Inferior parietal cortex (tissue), 1 donor: ENCODE measurements around the gene DRICH1.
"Not testable (repeated sequence)": the region's sequence is repeated elsewhere in the genome, so short reads cannot be mapped to it uniquely, and the experiment has no call there.

ENCODE experiments used
- DNase-seq: peaks from one replicate; pipeline ENCODE4 v3.0.0-alpha.2; 2016; ENCODE audit errors: extremely low spot score

Gene DRICH1

GRCh38 chr22:23598805-23599518 is 33.2 kb downstream of the DRICH1 start:
- DNase-seq = no peak

- DNase-seq = not testable (repeated sequence)
Observed at GRCh38 chr22:23597576-23598268, 34.4 kb downstream of the DRICH1 start.

GRCh38 chr22:23595904-23596303 is 36.2 kb downstream of the DRICH1 start:
- not testable (repeated sequence) for DNase-seq

GRCh38 chr22:23591846-23592245 is 40.3 kb downstream of the DRICH1 start:
- no peak for DNase-seq

- peak; percentile 35 for DNase-seq
Observed at GRCh38 chr22:23591201-23591791, 40.8 kb downstream of the DRICH1 start.

GRCh38 chr22:23583836-23584235 is 48.3 kb downstream of the DRICH1 start:
- DNase-seq = no peak

GRCh38 chr22:23583153-23583552 is 49.0 kb downstream of the DRICH1 start:
- DNase-seq = no peak

GRCh38 chr22:23581260-23581650 is 50.9 kb downstream of the DRICH1 start:
- DNase-seq = no peak

- no peak for DNase-seq
Observed at GRCh38 chr22:23580576-23581259, 51.4 kb downstream of the DRICH1 start.

GRCh38 chr22:23579870-23580575 is 52.1 kb downstream of the DRICH1 start, which contains the start of gene IGLL1:
TSS of gene IGLL1 (minus strand) at chr22:23580290. CDS start at chr22:23580190, 100 bp downstream.
- DNase-seq = no peak

GRCh38 chr22:23579280-23579679 is 52.8 kb downstream of the DRICH1 start:
- DNase-seq = no peak

- DNase-seq = no peak
Observed at GRCh38 chr22:23578306-23578705, 53.8 kb downstream of the DRICH1 start.

- DNase-seq = no peak
Observed at GRCh38 chr22:23576681-23577080, 55.4 kb downstream of the DRICH1 start.

- no peak for DNase-seq
Observed at GRCh38 chr22:23575601-23576000, 56.5 kb downstream of the DRICH1 start.

- DNase-seq = no peak
Observed at GRCh38 chr22:23574877-23575276, 57.2 kb downstream of the DRICH1 start.

GRCh38 chr22:23574371-23574811 is 57.7 kb downstream of the DRICH1 start:
- no peak for DNase-seq

- DNase-seq = not testable (repeated sequence)
Observed at GRCh38 chr22:23573701-23574235, 58.4 kb downstream of the DRICH1 start.

- not testable (repeated sequence) for DNase-seq
Observed at GRCh38 chr22:23573106-23573505, 59.0 kb downstream of the DRICH1 start.

- no peak for DNase-seq
Observed at GRCh38 chr22:23571486-23571885, 60.6 kb downstream of the DRICH1 start.

GRCh38 chr22:23570681-23571080 is 61.4 kb downstream of the DRICH1 start:
- no peak for DNase-seq

- DNase-seq = no peak
Observed at GRCh38 chr22:23569716-23570115, 62.4 kb downstream of the DRICH1 start.
